ENCODE results near the gene C1QTNF6.

GRCh38 chr22:37225481-37225880 lies 37.4 kb upstream of the C1QTNF6 start:
- no peak for TF ChIP-seq POLR2AphosphoS5 (IDR thresholded peaks at IDR 0.05; ENCODE audit: low read length)
- TF ChIP-seq, protein P1, sequence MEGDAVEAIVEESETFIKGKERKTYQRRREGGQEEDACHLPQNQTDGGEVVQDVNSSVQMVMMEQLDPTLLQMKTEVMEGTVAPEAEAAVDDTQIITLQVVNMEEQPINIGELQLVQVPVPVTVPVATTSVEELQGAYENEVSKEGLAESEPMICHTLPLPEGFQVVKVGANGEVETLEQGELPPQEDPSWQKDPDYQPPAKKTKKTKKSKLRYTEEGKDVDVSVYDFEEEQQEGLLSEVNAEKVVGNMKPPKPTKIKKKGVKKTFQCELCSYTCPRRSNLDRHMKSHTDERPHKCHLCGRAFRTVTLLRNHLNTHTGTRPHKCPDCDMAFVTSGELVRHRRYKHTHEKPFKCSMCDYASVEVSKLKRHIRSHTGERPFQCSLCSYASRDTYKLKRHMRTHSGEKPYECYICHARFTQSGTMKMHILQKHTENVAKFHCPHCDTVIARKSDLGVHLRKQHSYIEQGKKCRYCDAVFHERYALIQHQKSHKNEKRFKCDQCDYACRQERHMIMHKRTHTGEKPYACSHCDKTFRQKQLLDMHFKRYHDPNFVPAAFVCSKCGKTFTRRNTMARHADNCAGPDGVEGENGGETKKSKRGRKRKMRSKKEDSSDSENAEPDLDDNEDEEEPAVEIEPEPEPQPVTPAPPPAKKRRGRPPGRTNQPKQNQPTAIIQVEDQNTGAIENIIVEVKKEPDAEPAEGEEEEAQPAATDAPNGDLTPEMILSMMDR (IDR thresholded peaks at IDR 0.05 in 2 of 3, conservative IDR thresholded peaks at IDR 0.05 in 1 of 3; ENCODE audit: control insufficient read depth in 2 of 3, extremely low read depth in 1 of 3, insufficient read depth in 1 of 3, low read depth in 3 of 3, low read length in 3 of 3), result peak; percentile 18 to 48 (median 24); a peak in 4 of 6 replicates
- TF ChIP-seq, protein P2, sequence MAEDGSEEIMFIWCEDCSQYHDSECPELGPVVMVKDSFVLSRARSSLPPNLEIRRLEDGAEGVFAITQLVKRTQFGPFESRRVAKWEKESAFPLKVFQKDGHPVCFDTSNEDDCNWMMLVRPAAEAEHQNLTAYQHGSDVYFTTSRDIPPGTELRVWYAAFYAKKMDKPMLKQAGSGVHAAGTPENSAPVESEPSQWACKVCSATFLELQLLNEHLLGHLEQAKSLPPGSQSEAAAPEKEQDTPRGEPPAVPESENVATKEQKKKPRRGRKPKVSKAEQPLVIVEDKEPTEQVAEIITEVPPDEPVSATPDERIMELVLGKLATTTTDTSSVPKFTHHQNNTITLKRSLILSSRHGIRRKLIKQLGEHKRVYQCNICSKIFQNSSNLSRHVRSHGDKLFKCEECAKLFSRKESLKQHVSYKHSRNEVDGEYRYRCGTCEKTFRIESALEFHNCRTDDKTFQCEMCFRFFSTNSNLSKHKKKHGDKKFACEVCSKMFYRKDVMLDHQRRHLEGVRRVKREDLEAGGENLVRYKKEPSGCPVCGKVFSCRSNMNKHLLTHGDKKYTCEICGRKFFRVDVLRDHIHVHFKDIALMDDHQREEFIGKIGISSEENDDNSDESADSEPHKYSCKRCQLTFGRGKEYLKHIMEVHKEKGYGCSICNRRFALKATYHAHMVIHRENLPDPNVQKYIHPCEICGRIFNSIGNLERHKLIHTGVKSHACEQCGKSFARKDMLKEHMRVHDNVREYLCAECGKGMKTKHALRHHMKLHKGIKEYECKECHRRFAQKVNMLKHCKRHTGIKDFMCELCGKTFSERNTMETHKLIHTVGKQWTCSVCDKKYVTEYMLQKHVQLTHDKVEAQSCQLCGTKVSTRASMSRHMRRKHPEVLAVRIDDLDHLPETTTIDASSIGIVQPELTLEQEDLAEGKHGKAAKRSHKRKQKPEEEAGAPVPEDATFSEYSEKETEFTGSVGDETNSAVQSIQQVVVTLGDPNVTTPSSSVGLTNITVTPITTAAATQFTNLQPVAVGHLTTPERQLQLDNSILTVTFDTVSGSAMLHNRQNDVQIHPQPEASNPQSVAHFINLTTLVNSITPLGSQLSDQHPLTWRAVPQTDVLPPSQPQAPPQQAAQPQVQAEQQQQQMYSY (CRISPR knock-in tag; IDR thresholded peaks at IDR 0.05), result no peak
- TF ChIP-seq ELK1 (IDR thresholded peaks at IDR 0.05; ENCODE audit: low read depth, low read length), result no peak
- no peak for TF ChIP-seq TAF1 (IDR thresholded peaks at IDR 0.05; ENCODE audit: borderline replicate concordance, low read depth, low read length)
- TF ChIP-seq, protein P3, sequence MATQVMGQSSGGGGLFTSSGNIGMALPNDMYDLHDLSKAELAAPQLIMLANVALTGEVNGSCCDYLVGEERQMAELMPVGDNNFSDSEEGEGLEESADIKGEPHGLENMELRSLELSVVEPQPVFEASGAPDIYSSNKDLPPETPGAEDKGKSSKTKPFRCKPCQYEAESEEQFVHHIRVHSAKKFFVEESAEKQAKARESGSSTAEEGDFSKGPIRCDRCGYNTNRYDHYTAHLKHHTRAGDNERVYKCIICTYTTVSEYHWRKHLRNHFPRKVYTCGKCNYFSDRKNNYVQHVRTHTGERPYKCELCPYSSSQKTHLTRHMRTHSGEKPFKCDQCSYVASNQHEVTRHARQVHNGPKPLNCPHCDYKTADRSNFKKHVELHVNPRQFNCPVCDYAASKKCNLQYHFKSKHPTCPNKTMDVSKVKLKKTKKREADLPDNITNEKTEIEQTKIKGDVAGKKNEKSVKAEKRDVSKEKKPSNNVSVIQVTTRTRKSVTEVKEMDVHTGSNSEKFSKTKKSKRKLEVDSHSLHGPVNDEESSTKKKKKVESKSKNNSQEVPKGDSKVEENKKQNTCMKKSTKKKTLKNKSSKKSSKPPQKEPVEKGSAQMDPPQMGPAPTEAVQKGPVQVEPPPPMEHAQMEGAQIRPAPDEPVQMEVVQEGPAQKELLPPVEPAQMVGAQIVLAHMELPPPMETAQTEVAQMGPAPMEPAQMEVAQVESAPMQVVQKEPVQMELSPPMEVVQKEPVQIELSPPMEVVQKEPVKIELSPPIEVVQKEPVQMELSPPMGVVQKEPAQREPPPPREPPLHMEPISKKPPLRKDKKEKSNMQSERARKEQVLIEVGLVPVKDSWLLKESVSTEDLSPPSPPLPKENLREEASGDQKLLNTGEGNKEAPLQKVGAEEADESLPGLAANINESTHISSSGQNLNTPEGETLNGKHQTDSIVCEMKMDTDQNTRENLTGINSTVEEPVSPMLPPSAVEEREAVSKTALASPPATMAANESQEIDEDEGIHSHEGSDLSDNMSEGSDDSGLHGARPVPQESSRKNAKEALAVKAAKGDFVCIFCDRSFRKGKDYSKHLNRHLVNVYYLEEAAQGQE (IDR thresholded peaks at IDR 0.05; ENCODE audit: low read depth, low read length), result no peak
- TF ChIP-seq EZH2 (IDR thresholded peaks at IDR 0.05; ENCODE audit: borderline replicate concordance, control insufficient read depth, low read depth, low read length), result no peak
- TF ChIP-seq BMI1 (IDR thresholded peaks at IDR 0.05; ENCODE audit: borderline replicate concordance), result no peak
- no peak for TF ChIP-seq MTA2 (IDR thresholded peaks at IDR 0.05; ENCODE audit: low read depth)
- no peak for TF ChIP-seq ATF3 (IDR thresholded peaks at IDR 0.05; ENCODE audit: borderline replicate concordance, extremely low read depth, low read depth, low read length)
- no peak for TF ChIP-seq TCF12 (IDR thresholded peaks at IDR 0.05; ENCODE audit: low read depth, low read length)
- TF ChIP-seq POLR2A (IDR thresholded peaks at IDR 0.05; ENCODE audit: low read depth, low read length), result no peak
- no peak for TF ChIP-seq RCOR1 (conservative IDR thresholded peaks at IDR 0.05; ENCODE audit: low read depth, low read length)

Measured in GM12878 (cell line).